Mesothelial cell of epicardium (in vitro differentiated cells): ENCODE measurements around the gene AFAP1L2. TPM values are rescaled to one million over a fixed set of nuclear protein-coding genes. Genes with fewer than 3 reads are reported as not detected.

ENCODE experiments used
- DNase-seq, 2 experiments: peaks; one replicate each; pipeline ENCODE4 v3.0.0; 2021; ENCODE audit warnings: low spot score in 2 of 2; ENCODE audit not compliant: unreplicated experiment in 2 of 2
- H3K27ac Mint-ChIP-seq: 2 replicates; pipeline ENCODE4 v1.8.0; 2021; ENCODE audit warnings: mixed read lengths
- H3K27me3 Mint-ChIP-seq: 2 replicates; pipeline ENCODE4 v1.8.0; 2021; ENCODE audit warnings: low read depth, mixed read lengths
- H3K36me3 Mint-ChIP-seq: 2 replicates; pipeline ENCODE4 v1.8.0; 2021; ENCODE audit warnings: mixed read lengths
- H3K4me1 Mint-ChIP-seq: 2 replicates; pipeline ENCODE4 v1.8.0; 2021; ENCODE audit warnings: mixed read lengths
- H3K4me3 Mint-ChIP-seq: 2 replicates; pipeline ENCODE4 v1.8.0; 2021; ENCODE audit warnings: mild to moderate bottlenecking, moderate library complexity, mixed read lengths
- H3K9me3 Mint-ChIP-seq: 2 replicates; pipeline ENCODE4 v1.8.0; 2021; ENCODE audit warnings: mixed read lengths
- CTCF ChIP-seq: fragments of 200-600 bp; sonication (generic); IDR thresholded peaks from one replicate; pipeline ENCODE4 v1.5.0; 2021; ENCODE audit warnings: antibody characterized with exemption; ENCODE audit not compliant: unreplicated experiment
- total RNA-seq: library from RNA; stranded (reverse); gene quantifications from 3 replicates; pipeline ENCODE4 v1.2.1, GENCODE V29; 2021

The AFAP1L2 gene
- total RNA-seq, 1 donor from 2014 or later: 5.7 TPM

- Mint-ChIP-seq H3K27ac (peak overlapping the region; percentile 21), H3K36me3 (no peaks in the 10 kb centered on the region), H3K4me1 (peaks cover 33% of the 10 kb centered on the region), H3K27me3 (no peaks in the 10 kb centered on the region), H3K9me3 (no peaks in the 10 kb centered on the region), H3K4me3 (no peak overlapping the region)
- TF ChIP-seq CTCF: no peak
- no peak for DNase-seq
Measured at GRCh38 chr10:114332301-114333192, 71.8 kb downstream of the AFAP1L2 start.

DNA sequence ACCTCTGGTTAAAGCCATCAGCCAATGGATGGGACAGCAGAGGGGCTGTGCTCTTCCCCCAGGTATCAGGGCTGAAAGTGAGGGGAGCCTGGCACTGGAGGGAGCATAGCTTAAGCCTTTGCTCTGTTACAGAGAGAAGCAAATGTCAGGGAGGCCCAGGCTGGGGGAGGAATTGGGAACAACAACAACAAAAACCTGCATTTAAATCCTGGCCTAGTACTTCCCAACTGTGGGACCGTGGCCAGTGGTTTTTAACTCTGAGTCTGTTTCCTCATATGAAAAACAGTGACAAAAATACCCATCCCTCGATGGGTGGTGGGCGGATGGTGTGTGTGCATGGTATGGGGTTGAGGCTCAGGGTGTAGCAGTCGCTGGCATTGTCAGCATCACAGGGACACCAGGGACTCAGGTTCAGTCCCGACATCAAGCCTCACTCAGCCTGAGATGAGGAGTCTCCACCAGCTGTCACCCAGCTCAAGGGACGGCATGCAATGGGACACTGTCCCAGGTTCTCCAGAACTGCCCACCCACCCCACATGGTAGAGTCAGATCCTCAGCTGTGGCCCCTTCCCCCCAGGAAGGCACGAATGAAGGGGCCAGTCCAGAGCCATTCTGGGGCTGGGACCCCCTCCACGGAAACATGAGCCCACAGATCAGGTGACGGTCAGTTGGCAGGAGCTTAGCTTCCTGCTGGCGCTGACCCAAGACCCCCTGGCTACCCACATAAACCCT is 74.5 kb downstream of the AFAP1L2 start:
- no peak for TF ChIP-seq CTCF
- Mint-ChIP-seq H3K36me3 (no peaks in the 10 kb centered on the region), H3K9me3 (no peaks in the 10 kb centered on the region), H3K4me1 (peaks cover 12% of the 10 kb centered on the region), H3K27ac (no peak overlapping the region), H3K4me3 (no peak overlapping the region), H3K27me3 (no peaks in the 10 kb centered on the region)
- no peak for DNase-seq

GRCh38 chr10:114328874-114329273 is 75.4 kb downstream of the AFAP1L2 start:
- Mint-ChIP-seq H3K9me3 (no peaks in the 10 kb centered on the region), H3K27ac (no peak overlapping the region), H3K4me3 (no peak overlapping the region), H3K27me3 (no peaks in the 10 kb centered on the region), H3K4me1 (peaks cover 12% of the 10 kb centered on the region), H3K36me3 (no peaks in the 10 kb centered on the region)
- DNase-seq: no peak
- no peak for TF ChIP-seq CTCF

DNA sequence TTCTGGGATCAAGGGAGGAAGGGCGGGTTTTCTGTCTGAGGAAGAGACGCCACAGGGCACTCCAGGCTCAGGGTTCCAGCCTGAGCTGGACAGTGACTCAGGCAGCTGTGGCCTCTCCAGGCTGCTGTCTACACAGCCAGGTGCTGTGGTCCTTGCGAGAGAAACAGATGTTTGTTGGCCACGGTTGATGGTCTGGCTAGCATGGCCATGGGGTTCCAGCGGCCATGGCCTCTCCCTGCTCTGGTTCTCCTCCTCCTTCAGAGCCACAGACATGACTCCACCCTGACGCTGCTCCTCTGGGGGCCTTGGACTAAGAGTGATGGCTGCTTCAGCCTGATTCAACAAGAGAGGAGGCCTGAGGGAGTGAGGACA is 75.9 kb downstream of the AFAP1L2 start:
- no peaks in the 10 kb centered on the region for H3K27me3 Mint-ChIP-seq
- no peak overlapping the region for H3K4me3 Mint-ChIP-seq
- H3K27ac Mint-ChIP-seq: no peak overlapping the region
- no peaks in the 10 kb centered on the region for H3K9me3 Mint-ChIP-seq
- H3K4me1 Mint-ChIP-seq: peaks cover 12% of the 10 kb centered on the region
- no peak for TF ChIP-seq CTCF
- DNase-seq: no peak
- no peaks in the 10 kb centered on the region for H3K36me3 Mint-ChIP-seq

GRCh38 chr10:114327537-114328440 is 76.5 kb downstream of the AFAP1L2 start:
- Mint-ChIP-seq H3K4me1 (peaks cover 7% of the 10 kb centered on the region), H3K9me3 (no peaks in the 10 kb centered on the region), H3K4me3 (no peak overlapping the region), H3K27ac (no peak overlapping the region), H3K27me3 (no peaks in the 10 kb centered on the region), H3K36me3 (no peaks in the 10 kb centered on the region)
- no peak for DNase-seq
- TF ChIP-seq CTCF: no peak
